ENCODE measurements around the gene SEC14L1.

Gene SEC14L1

GRCh38 chr17:77231076-77231871 lies 90.5 kb downstream of the SEC14L1 start:
- no peak overlapping the region for H3K27ac ChIP-seq
- no peak for TF ChIP-seq CTCF (conservative IDR thresholded peaks at IDR 0.05)
- TF ChIP-seq ZFX (IDR thresholded peaks at IDR 0.05), result no peak

GRCh38 chr17:77233127-77233526 lies 92.4 kb downstream of the SEC14L1 start:
- no peak overlapping the region for H3K27ac ChIP-seq
- TF ChIP-seq ZFX (IDR thresholded peaks at IDR 0.05), result no peak
- TF ChIP-seq CTCF (conservative IDR thresholded peaks at IDR 0.05), result no peak

- no peak overlapping the region for H3K27ac ChIP-seq
- no peak for TF ChIP-seq ZFX (IDR thresholded peaks at IDR 0.05)
These were observed 93.0 kb downstream of the SEC14L1 start for GRCh38 chr17:77233635-77234334.

- H3K27ac ChIP-seq, result no peak overlapping the region
- TF ChIP-seq ZFX (IDR thresholded peaks at IDR 0.05) (no peak), CTCF (conservative IDR thresholded peaks at IDR 0.05) (no peak)
These were observed 93.9 kb downstream of the SEC14L1 start for GRCh38 chr17:77234695-77235094.

- TF ChIP-seq ZFX (IDR thresholded peaks at IDR 0.05) (no peak), CTCF (conservative IDR thresholded peaks at IDR 0.05) (no peak)
- no peak overlapping the region for H3K27ac ChIP-seq
These were observed 94.7 kb downstream of the SEC14L1 start for GRCh38 chr17:77235370-77235941.

GRCh38 chr17:77237232-77238008 lies 96.7 kb downstream of the SEC14L1 start:
- no peak for TF ChIP-seq CTCF (conservative IDR thresholded peaks at IDR 0.05)
- no peak for TF ChIP-seq ZFX (IDR thresholded peaks at IDR 0.05)
- H3K27ac ChIP-seq, result no peak overlapping the region

- H3K27ac ChIP-seq, result no peak overlapping the region
- TF ChIP-seq ZFX (IDR thresholded peaks at IDR 0.05), result no peak
- TF ChIP-seq CTCF (conservative IDR thresholded peaks at IDR 0.05), result no peak
These were observed 100.2 kb downstream of the SEC14L1 start for GRCh38 chr17:77240976-77241375.

Measured in C4-2B (cell line).